ENCODE measurements around the gene RRAGD.

The RRAGD gene

GRCh38 chr6:89375427-89376267 lies 36.4 kb downstream of the RRAGD start:
- peak; percentile 45 for DNase-seq

- no peak for DNase-seq
These were observed 39.6 kb downstream of the RRAGD start for GRCh38 chr6:89372506-89372901.

GRCh38 chr6:89371849-89372505 lies 40.1 kb downstream of the RRAGD start:
- peak; percentile 46 for DNase-seq

GRCh38 chr6:89368999-89369398 lies 43.1 kb downstream of the RRAGD start:
- DNase-seq: peak; percentile 39

- no peak for DNase-seq
These were observed 44.0 kb downstream of the RRAGD start for GRCh38 chr6:89368107-89368506.

- no peak for DNase-seq
These were observed 47.5 kb downstream of the RRAGD start for GRCh38 chr6:89364586-89364985.

- DNase-seq: no peak
These were observed 50.9 kb downstream of the RRAGD start for GRCh38 chr6:89361171-89361570.

- no peak for DNase-seq
These were observed 51.6 kb downstream of the RRAGD start for GRCh38 chr6:89360415-89360999.

- no peak for DNase-seq
These were observed 52.5 kb downstream of the RRAGD start for GRCh38 chr6:89359561-89359960.

- DNase-seq: no peak
These were observed 54.7 kb downstream of the RRAGD start for GRCh38 chr6:89357390-89357789.

GRCh38 chr6:89356642-89357170 lies 55.4 kb downstream of the RRAGD start:
- DNase-seq: no peak

GRCh38 chr6:89355511-89356194 lies 56.4 kb downstream of the RRAGD start:
- DNase-seq: no peak

- DNase-seq: no peak
These were observed 58.2 kb downstream of the RRAGD start for GRCh38 chr6:89353702-89354392.

- DNase-seq: no peak
These were observed 58.9 kb downstream of the RRAGD start for GRCh38 chr6:89353118-89353556.

- DNase-seq: peak; percentile 91
These were observed 59.6 kb downstream of the RRAGD start, which contains the start of gene UBE2J1 for GRCh38 chr6:89352278-89353117. TSS of gene UBE2J1 (minus strand) at chr6:89352722. CDS start at chr6:89352569, 153 bp downstream.

GRCh38 chr6:89351671-89352277 lies 60.3 kb downstream of the RRAGD start:
- no peak for DNase-seq

GRCh38 chr6:89350281-89350966 lies 61.6 kb downstream of the RRAGD start:
- peak; percentile 55 for DNase-seq

GRCh38 chr6:89348372-89348771 lies 63.7 kb downstream of the RRAGD start:
- DNase-seq: peak; percentile 81

- peak; percentile 73 for DNase-seq
These were observed 64.2 kb downstream of the RRAGD start for GRCh38 chr6:89347825-89348224.

- no peak for DNase-seq
These were observed 65.6 kb downstream of the RRAGD start for GRCh38 chr6:89346433-89346832.
